HCT116 (cell line): ENCODE results near the gene CAMSAP1. TPM values are rescaled to one million over a fixed set of nuclear protein-coding genes. Genes with fewer than 3 reads are reported as not detected.

Source experiments
- ATAC-seq: fragments of 200-7000 bp; cut with Tn5 transposase; 2 replicates; pipeline ENCODE4 v1.9.1; 2020; ENCODE audit warnings: mild to moderate bottlenecking, moderate library complexity
- BruUV-seq: library from RNA; stranded (reverse); fragments of 400-500 nt; replicated peaks from 2 replicates; lab custom pipeline; 2021; lab: Mats Ljungman, UMichigan
- CTCF ChIA-PET: fragments of 300-600 bp; sonication (Branson Sonifier 250); formaldehyde crosslinking; loops from one replicate; lab custom pipeline; 2021; ENCODE audit warnings: antibody characterized with exemption; lab: Charles Lee
- POLR2A ChIA-PET: fragments of 300-600, 350-600 bp; sonication (Branson Sonifier 250); formaldehyde crosslinking; loops from one replicate; lab custom pipeline; 2021; ENCODE audit warnings: antibody characterized with exemption; lab: Charles Lee
- RAD21 ChIA-PET, 2 experiments: fragments of 300-600 bp; sonication (Branson Sonifier 250); formaldehyde crosslinking; loops; one replicate each; lab custom pipeline; 2023; ENCODE audit warnings: low total read pairs in 2 of 2; ENCODE audit not compliant: uncharacterized antibody in 2 of 2, unreplicated experiment in 2 of 2, low non-redundant PET in 1 of 2; lab: Charles Lee
- DNase-seq: peaks from one replicate; pipeline ENCODE4 v3.0.0-alpha.2; 2010; ENCODE audit warnings: low read depth, low spot score
- H2AFZ ChIP-seq: fragments of 200-600 bp; shearing (Covaris generic), sonication (generic); 2 replicates; pipeline ENCODE4 v1.6.1; 2017; ENCODE audit warnings: low read depth, mixed run types, mixed read lengths, antibody characterized with exemption, low read length; ENCODE audit not compliant: poor library complexity, severe bottlenecking
- H3K27ac ChIP-seq: 2 replicates; pipeline ENCODE4 v1.5.1; 2012; ENCODE audit warnings: low read depth, low read length
- H3K27me3 ChIP-seq: fragments of 200-600 bp; sonication (generic); 2 replicates; pipeline ENCODE4 v1.6.1; 2016; ENCODE audit warnings: mixed run types, low read length, mixed read lengths; ENCODE audit not compliant: insufficient read depth
- H3K36me3 ChIP-seq, 2 experiments: fragments of 200-500 bp in 1 of 2; fragments of 200-600 bp in 1 of 2; sonication (Bioruptor generic) in 1 of 2; sonication (generic) in 1 of 2; 2 replicates each; pipeline versions ENCODE4 v1.5.1 to v1.6.1; 2014 to 2016; ENCODE audit warnings: low read length in 2 of 2, inconsistent platforms in 1 of 2, mixed read lengths in 1 of 2, mixed run types in 1 of 2; ENCODE audit not compliant: insufficient read depth in 2 of 2, control insufficient read depth in 1 of 2
- H3K4me1 ChIP-seq, 2 experiments: fragments of 200-600 bp in 1 of 2; sonication (generic) in 1 of 2; 2 replicates each; pipeline versions ENCODE4 v1.5.1 to v1.6.1; 2012 to 2017; ENCODE audit warnings: low read length in 2 of 2, inconsistent platforms in 1 of 2, mild to moderate bottlenecking in 1 of 2, mixed read lengths in 1 of 2, mixed run types in 1 of 2, moderate library complexity in 1 of 2; ENCODE audit not compliant: insufficient read depth in 2 of 2, control insufficient read depth in 1 of 2
- H3K4me2 ChIP-seq: fragments of 200-600 bp; sonication (generic); 2 replicates; pipeline ENCODE4 v1.6.1; 2017; ENCODE audit warnings: mixed run types, low read length, mixed read lengths
- H3K4me3 ChIP-seq, 2 experiments: fragments of 200-600 bp in 1 of 2; sonication (generic) in 1 of 2; replicated peaks in 1 of 2; 2 replicates each; pipeline ENCODE4 v1.5.1; 2011 to 2016; ENCODE audit warnings: low read length in 2 of 2, control low read depth in 1 of 2, low read depth in 1 of 2, mild to moderate bottlenecking in 1 of 2, mixed read lengths in 1 of 2, mixed run types in 1 of 2
- H3K79me2 ChIP-seq: fragments of 200-600 bp; sonication (generic); 2 replicates; pipeline ENCODE4 v1.6.1; 2017; ENCODE audit warnings: mild to moderate bottlenecking, mixed run types, low read length, moderate library complexity, mixed read lengths; ENCODE audit not compliant: insufficient read depth
- H3K9ac ChIP-seq: fragments of 200-600 bp; sonication (generic); 2 replicates; pipeline ENCODE4 v1.6.1; 2016; ENCODE audit warnings: low read length, mixed read lengths
- H3K9me2 ChIP-seq: fragments of 200-600 bp; sonication (generic), shearing (Covaris generic); 2 replicates; pipeline ENCODE4 v1.6.1; 2017; ENCODE audit warnings: mixed run types, mild to moderate bottlenecking, moderate library complexity; ENCODE audit not compliant: insufficient read depth
- H3K9me3 ChIP-seq, 2 experiments: fragments of 200-500 bp in 1 of 2; fragments of 200-600 bp in 1 of 2; sonication (Bioruptor generic) in 1 of 2; sonication (generic) in 1 of 2; 2 replicates each; pipeline ENCODE4 v1.6.1; 2014 to 2017; ENCODE audit warnings: low read length in 2 of 2, mixed read lengths in 2 of 2, inconsistent platforms in 1 of 2, low read depth in 1 of 2, mild to moderate bottlenecking in 1 of 2, mixed run types in 1 of 2, moderate library complexity in 1 of 2; ENCODE audit not compliant: control insufficient read depth in 1 of 2, insufficient read depth in 1 of 2
- H4K20me1 ChIP-seq: fragments of 200-600 bp; sonication (generic), shearing (Covaris generic); 2 replicates; pipeline ENCODE4 v1.6.1; 2017; ENCODE audit warnings: mixed run types, mild to moderate bottlenecking, moderate library complexity; ENCODE audit not compliant: insufficient read depth
- POLR2AphosphoS5 ChIP-seq: IDR thresholded peaks from 2 replicates; pipeline ENCODE4 v1.6.1; 2011; ENCODE audit warnings: mild to moderate bottlenecking, low read depth, low read length, moderate library complexity
- intact Hi-C: fragments of 100-400 bp; cut with micrococcal nuclease; formaldehyde crosslinking; loops from 2 replicates; pipeline ENCODE4 v1.10.0; 2022
- total RNA-seq: library from RNA; stranded (reverse); gene quantifications from one replicate; pipeline ENCODE4 v1.2.1, GENCODE V29; 2021; ENCODE audit not compliant: unreplicated experiment
- TF ChIP-seq, protein P1 (sequence below): IDR thresholded peaks from 2 replicates; pipeline ENCODE4 v1.6.1; 2011; ENCODE audit warnings: mild to moderate bottlenecking, low read length, moderate library complexity; ENCODE audit not compliant: insufficient replicate concordance; ENCODE audit errors: extremely low read depth

CAMSAP1 gene
- total RNA-seq, 1 experiment from 2014 or later: 33.1 TPM

DNA sequence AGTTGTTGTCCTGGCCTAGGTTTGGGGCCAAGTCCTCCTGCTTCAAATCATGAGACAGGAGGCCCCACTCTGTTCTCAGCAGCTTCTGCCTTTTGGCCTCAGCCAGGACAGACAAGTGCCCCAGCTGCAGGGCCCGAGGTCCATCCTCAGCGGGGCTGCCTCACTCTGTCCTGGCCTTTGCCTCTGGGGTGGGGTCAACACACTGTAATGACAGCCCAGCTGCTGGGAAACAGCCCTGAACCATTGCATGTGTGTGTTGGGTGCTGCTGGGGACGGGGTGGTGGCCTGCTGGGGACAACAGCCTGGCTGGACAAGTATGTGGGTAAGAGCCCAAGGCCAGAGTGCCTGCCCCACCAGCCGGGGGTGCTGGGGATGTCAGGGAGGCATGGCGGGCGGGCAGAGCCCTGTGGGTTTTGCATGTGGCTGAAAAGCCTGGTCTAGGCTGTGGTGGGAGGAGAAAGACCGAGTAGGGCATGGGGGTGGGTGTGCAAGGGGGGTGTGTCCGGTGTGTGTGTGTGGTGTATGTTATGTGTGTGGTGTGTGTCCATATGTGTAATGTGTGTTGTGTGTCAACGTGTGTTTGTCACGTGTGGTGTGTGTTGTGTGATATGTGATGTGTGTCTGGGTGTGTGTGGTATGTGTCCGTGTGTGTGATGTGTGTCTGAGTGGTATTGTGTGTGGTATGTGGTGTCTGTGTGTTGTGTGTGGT is 133.7 kb downstream of the CAMSAP1 start (continued):
- TF ChIP-seq, protein P1, sequence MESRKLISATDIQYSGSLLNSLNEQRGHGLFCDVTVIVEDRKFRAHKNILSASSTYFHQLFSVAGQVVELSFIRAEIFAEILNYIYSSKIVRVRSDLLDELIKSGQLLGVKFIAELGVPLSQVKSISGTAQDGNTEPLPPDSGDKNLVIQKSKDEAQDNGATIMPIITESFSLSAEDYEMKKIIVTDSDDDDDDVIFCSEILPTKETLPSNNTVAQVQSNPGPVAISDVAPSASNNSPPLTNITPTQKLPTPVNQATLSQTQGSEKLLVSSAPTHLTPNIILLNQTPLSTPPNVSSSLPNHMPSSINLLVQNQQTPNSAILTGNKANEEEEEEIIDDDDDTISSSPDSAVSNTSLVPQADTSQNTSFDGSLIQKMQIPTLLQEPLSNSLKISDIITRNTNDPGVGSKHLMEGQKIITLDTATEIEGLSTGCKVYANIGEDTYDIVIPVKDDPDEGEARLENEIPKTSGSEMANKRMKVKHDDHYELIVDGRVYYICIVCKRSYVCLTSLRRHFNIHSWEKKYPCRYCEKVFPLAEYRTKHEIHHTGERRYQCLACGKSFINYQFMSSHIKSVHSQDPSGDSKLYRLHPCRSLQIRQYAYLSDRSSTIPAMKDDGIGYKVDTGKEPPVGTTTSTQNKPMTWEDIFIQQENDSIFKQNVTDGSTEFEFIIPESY: no peak

DNA sequence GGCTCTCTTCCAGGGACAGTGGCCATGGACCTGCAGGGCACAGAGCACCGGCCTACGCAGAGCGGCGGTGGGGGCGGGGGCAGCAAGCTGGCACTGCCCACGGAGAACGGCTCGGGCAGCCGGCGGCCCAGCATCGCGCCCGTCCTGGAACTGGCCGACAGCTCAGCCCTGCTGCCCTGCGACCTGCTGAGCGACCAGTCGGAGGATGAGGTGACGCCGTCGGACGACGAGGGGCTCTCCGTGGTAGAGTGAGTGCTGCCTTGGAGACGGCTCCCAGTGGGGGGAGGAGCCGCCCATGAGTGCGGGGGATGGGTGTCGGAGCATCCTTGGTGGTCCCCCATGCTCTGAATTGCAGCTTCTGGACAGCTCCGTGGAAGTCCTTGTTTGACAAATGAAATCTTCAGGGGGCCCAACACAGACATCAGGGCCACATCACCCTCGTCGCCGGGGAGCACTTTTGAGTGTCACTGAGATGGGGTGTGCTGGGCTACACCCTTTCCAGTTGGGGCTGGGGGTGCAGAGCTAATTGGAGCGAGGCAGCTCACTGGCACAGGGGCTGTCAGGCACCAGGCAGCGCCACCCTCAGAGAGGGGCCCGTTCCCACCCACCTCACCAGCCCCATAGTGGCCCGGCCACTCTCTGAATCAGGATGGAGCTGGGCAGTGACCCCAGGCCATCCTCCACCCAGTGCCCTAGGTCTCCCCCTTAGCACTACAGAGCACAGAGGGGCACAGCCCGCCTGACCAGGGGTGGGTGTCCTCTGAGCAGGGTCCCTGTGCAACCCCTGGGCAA is 134.4 kb downstream of the CAMSAP1 start:
- TF ChIP-seq POLR2AphosphoS5: no peak
- ChIA-PET POLR2A (no interaction called here), CTCF (no interaction called here), RAD21 (no interaction called here)
- BruUV-seq: no TSS peak
- Histone ChIP-seq H3K4me2 (no peak overlapping the region), H3K4me3 (no peak overlapping the region), H3K27ac (no peak overlapping the region), H3K27me3 (no peaks in the 10 kb centered on the region), H4K20me1 (no peaks in the 10 kb centered on the region), H3K9ac (no peak overlapping the region), H3K36me3 (no peaks in the 10 kb centered on the region), H3K79me2 (no peaks in the 10 kb centered on the region), H3K9me3 (no peaks in the 10 kb centered on the region), H3K9me2 (no peaks in the 10 kb centered on the region), H2AFZ (no peak overlapping the region), H3K4me1 (no peaks in the 10 kb centered on the region)
- ATAC-seq (no peak), DNase-seq (no peak)
- intact Hi-C loops: no loop called here
